Effector memory CD8-positive, alpha-beta T cell (primary cell): ENCODE results near the gene FAM53B.

Experiments used
- ATAC-seq: fragments of 150-1000 bp; cut with Tn5 transposase; replicated peaks from 2 replicates; pipeline ENCODE4 v1.10.0; 2021; ENCODE audit warnings: mild to moderate bottlenecking, moderate library complexity
- DNase-seq, 3 experiments: peaks; one replicate each; pipeline ENCODE4 v3.0.0; 2021
- H3K27ac Mint-ChIP-seq, 2 donors: one replicate each; pipeline ENCODE4 v1.8.0; 2022; ENCODE audit warnings: mild to moderate bottlenecking in 2 of 2, mixed read lengths in 2 of 2, moderate library complexity in 2 of 2
- H3K27me3 Mint-ChIP-seq, 2 donors: one replicate each; pipeline ENCODE4 v1.8.0; 2022; ENCODE audit warnings: mixed read lengths in 2 of 2
- H3K36me3 Mint-ChIP-seq: one replicate; pipeline ENCODE4 v1.8.0; 2022; ENCODE audit warnings: mild to moderate bottlenecking, moderate library complexity, mixed read lengths; ENCODE audit not compliant: insufficient read depth
- H3K4me1 Mint-ChIP-seq, 2 donors: one replicate each; pipeline ENCODE4 v1.8.0; 2022; ENCODE audit warnings: low read depth in 2 of 2, mixed read lengths in 2 of 2
- H3K4me3 Mint-ChIP-seq, 2 donors: one replicate each; pipeline ENCODE4 v1.8.0; 2022; ENCODE audit warnings: mild to moderate bottlenecking in 2 of 2, mixed read lengths in 2 of 2, moderate library complexity in 2 of 2
- H3K9me3 Mint-ChIP-seq, 2 donors: one replicate each; pipeline ENCODE4 v1.8.0; 2022; ENCODE audit warnings: mixed read lengths in 2 of 2

FAM53B gene

GRCh38 chr10:124677749-124678556 is 66.2 kb downstream of the FAM53B start:
- Mint-ChIP-seq H3K4me1 (peaks cover 77 to 86% of the 10 kb centered on the region in 2 donors), H3K4me3 (peak overlapping the region; percentile 88 to 92), H3K27me3 (no peaks in the 10 kb centered on the region), H3K36me3 (peaks cover 47% of the 10 kb centered on the region), H3K27ac (peak overlapping the region; percentile 96 to 98), H3K9me3 (no peaks in the 10 kb centered on the region)
- DNase-seq (no peak), ATAC-seq (peak; percentile 19)

DNA sequence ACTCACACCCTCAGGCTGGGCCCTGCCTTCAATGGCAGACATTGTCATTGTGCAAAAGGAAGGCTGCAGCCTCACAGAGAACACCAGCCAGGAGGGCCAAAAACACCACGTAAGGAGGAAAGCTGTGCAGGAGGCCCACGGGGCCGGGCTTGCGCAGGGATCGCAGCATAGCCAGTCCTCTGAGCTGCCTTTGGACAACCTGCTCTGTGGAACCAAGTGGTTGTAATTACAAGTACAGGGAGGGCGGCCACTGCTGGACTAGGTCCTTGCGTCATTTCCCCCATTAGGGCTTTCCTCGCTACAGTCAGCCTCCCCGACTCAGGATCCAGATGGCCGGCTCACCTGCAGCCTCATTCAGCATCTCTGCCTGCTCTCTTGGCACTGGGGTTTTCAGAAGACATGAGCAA is 66.9 kb downstream of the FAM53B start:
- no peak for DNase-seq
- peaks cover 49% of the 10 kb centered on the region for H3K36me3 Mint-ChIP-seq
- peak overlapping the region; percentile 96 to 98 for H3K27ac Mint-ChIP-seq
- peak overlapping the region; percentile 88 to 92 for H3K4me3 Mint-ChIP-seq
- H3K27me3 Mint-ChIP-seq = no peaks in the 10 kb centered on the region
- peaks cover 83 to 89% of the 10 kb centered on the region in 2 donors for H3K4me1 Mint-ChIP-seq
- H3K9me3 Mint-ChIP-seq = no peaks in the 10 kb centered on the region
- ATAC-seq = no peak

- Mint-ChIP-seq H3K27ac (peak overlapping the region; percentile 96 to 98), H3K9me3 (no peaks in the 10 kb centered on the region), H3K36me3 (peaks cover 50% of the 10 kb centered on the region), H3K4me3 (peak overlapping the region; percentile 88 to 92), H3K27me3 (no peaks in the 10 kb centered on the region), H3K4me1 (peaks cover 88 to 95% of the 10 kb centered on the region in 2 donors)
- ATAC-seq = no peak
- DNase-seq = no peak
Observed at GRCh38 chr10:124676416-124677062, 67.6 kb downstream of the FAM53B start.

DNA sequence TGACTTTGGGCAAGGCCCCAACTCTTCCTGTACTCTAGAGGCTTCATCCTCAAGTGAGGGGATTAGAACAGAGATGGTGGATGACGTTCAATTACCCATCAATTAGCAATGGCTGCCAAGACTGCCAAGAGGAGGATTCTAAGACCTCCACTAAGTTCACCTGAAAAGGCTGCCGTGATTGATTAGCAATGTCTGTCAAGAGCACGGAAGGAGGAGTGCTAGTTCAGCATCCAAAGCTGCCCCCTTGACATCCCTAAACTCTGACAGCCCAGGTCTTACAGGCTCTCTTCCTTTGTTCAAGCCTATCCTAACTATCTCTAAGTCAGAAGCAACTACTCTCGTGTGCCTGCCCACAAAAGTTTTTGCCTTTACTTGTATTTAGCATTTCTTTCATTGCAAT is 68.4 kb downstream of the FAM53B start:
- Mint-ChIP-seq H3K9me3 (no peaks in the 10 kb centered on the region), H3K27ac (peak overlapping the region; percentile 96), H3K27me3 (no peaks in the 10 kb centered on the region), H3K4me1 (peaks cover 92 to 98% of the 10 kb centered on the region in 2 donors), H3K4me3 (peak overlapping the region; percentile 54 to 88), H3K36me3 (peaks cover 50% of the 10 kb centered on the region)
- DNase-seq (no peak), ATAC-seq (no peak)

DNA sequence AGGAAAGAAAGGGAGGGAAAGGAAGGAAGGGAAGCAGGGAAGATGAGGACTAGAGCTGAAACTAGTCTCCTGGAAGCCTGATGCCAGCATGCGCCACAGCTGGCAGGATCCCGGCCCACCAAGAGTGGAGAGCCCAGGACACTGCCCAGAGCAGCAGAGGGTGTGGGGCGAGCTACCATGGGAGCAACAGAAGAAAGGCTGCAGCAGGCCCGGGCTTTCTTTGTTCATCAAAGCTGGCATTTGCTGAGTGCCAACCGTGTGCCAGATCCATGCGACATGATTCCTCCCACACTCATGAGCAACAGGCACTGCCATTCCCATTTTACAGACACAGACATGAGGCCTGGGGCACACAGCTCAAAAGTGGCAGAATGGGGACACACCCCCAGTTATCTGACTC is 68.9 kb downstream of the FAM53B start:
- Mint-ChIP-seq H3K27me3 (no peaks in the 10 kb centered on the region), H3K36me3 (peaks cover 47% of the 10 kb centered on the region), H3K4me1 (peaks cover 92 to 98% of the 10 kb centered on the region in 2 donors), H3K4me3 (peak overlapping the region; percentile 59 to 88), H3K9me3 (no peaks in the 10 kb centered on the region), H3K27ac (peak overlapping the region; percentile 96)
- no peak for ATAC-seq
- no peak for DNase-seq

DNA sequence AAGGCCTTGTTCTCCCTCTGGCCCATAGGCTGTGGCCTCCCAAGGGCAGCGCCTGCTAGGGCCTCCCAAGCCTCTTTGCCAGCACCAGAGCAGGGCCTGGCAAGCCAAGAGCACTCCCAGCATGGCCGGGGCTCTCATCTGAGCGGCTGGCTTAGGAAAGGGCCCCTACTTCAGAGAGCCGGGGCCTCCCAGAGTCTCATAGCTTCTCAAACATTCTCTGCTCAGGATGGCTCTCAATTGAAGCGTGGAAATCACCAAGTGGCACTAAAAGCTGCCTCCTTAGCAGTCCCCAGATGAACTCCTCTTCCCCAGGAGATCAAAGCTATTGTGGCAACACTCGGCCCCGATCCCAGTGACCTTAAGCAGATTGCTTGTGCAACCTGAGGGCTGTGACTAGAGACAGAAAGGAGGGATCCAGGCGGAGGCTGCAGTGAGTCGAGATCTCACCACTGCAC is 69.4 kb downstream of the FAM53B start:
- peaks cover 92 to 97% of the 10 kb centered on the region in 2 donors for H3K4me1 Mint-ChIP-seq
- no peaks in the 10 kb centered on the region for H3K9me3 Mint-ChIP-seq
- ATAC-seq = no peak
- peak overlapping the region; percentile 34 to 59 for H3K4me3 Mint-ChIP-seq
- H3K27me3 Mint-ChIP-seq = no peaks in the 10 kb centered on the region
- H3K27ac Mint-ChIP-seq = peak overlapping the region; percentile 80 to 96
- H3K36me3 Mint-ChIP-seq = peaks cover 47% of the 10 kb centered on the region
- DNase-seq = no peak

GRCh38 chr10:124672181-124672638 is 72.0 kb downstream of the FAM53B start:
- ATAC-seq = peak; percentile 12
- peak overlapping the region; percentile 81 to 83 for H3K4me3 Mint-ChIP-seq
- H3K36me3 Mint-ChIP-seq = peaks cover 39% of the 10 kb centered on the region
- H3K27me3 Mint-ChIP-seq = no peaks in the 10 kb centered on the region
- no peak for DNase-seq
- no peaks in the 10 kb centered on the region for H3K9me3 Mint-ChIP-seq
- H3K27ac Mint-ChIP-seq = peak overlapping the region; percentile 96 to 98
- H3K4me1 Mint-ChIP-seq = peaks cover 87 to 89% of the 10 kb centered on the region in 2 donors

DNA sequence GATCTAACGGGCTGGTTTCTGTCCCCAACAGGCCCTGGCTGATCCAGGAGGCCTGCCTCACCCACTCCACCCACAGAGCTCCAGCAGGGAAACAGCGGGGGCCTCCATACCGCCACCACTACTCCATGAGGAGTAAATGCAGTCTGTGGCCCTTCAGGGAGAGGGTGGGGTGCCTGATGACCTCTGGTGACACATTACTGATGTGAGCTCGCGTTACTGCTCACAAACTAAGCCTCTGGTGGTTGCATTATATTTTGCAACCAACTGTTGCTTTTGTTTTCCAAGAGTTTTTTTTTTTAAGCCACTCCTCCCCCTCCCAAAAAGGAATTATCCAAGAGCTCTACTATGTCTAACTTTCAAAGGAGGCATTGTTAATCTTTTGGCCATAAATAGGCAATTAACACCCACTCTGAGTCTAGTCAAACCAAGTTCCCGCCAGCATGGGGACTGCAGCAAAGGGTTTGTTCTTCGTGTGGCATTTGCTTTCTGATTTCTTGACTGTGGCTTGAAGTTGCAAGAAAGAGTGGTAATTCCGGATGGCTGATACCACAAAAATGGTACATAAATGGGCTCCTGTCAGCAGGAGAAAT is 72.6 kb downstream of the FAM53B start:
- no peaks in the 10 kb centered on the region for H3K9me3 Mint-ChIP-seq
- DNase-seq (no peak), ATAC-seq (peak; percentile 64)
- no peaks in the 10 kb centered on the region for H3K27me3 Mint-ChIP-seq
- H3K27ac Mint-ChIP-seq = peak overlapping the region; percentile 96 to 98
- peaks cover 85% of the 10 kb centered on the region in 2 donors for H3K4me1 Mint-ChIP-seq
- peaks cover 39% of the 10 kb centered on the region for H3K36me3 Mint-ChIP-seq
- peak overlapping the region; percentile 81 to 83 for H3K4me3 Mint-ChIP-seq

DNA sequence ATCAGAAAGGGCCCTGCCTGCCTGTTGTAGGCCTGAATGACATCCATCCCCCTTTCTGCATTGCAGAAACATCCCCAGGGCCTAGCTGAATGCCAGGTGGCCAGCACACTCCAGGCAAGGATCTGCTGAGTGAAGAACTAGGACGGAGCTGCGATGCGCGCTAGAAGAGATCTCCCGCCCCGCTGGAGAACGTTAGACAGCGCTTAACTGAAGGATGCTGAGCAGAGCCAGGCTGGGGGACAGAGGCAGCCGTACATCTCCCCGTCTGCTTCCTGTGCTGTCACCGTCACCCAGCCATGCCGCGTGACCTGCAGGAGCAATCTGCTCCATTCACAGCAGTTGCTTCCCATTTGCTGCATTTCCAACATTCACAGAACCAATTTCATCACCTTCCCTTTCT is 73.3 kb downstream of the FAM53B start:
- Mint-ChIP-seq H3K27me3 (no peaks in the 10 kb centered on the region), H3K4me1 (peaks cover 78 to 81% of the 10 kb centered on the region in 2 donors), H3K4me3 (peak overlapping the region; percentile 81 to 83), H3K9me3 (no peaks in the 10 kb centered on the region), H3K27ac (peak overlapping the region; percentile 96 to 98), H3K36me3 (peaks cover 36% of the 10 kb centered on the region)
- ATAC-seq (peak; percentile 44), DNase-seq (no peak)

- DNase-seq = no peak
- peak overlapping the region; percentile 81 to 83 for H3K4me3 Mint-ChIP-seq
- ATAC-seq = peak; percentile 32
- peaks cover 78 to 79% of the 10 kb centered on the region in 2 donors for H3K4me1 Mint-ChIP-seq
- H3K36me3 Mint-ChIP-seq = peaks cover 38% of the 10 kb centered on the region
- H3K27me3 Mint-ChIP-seq = no peaks in the 10 kb centered on the region
- no peaks in the 10 kb centered on the region for H3K9me3 Mint-ChIP-seq
- peak overlapping the region; percentile 96 to 98 for H3K27ac Mint-ChIP-seq
Observed at GRCh38 chr10:124669824-124670654, 74.1 kb downstream of the FAM53B start.

DNA sequence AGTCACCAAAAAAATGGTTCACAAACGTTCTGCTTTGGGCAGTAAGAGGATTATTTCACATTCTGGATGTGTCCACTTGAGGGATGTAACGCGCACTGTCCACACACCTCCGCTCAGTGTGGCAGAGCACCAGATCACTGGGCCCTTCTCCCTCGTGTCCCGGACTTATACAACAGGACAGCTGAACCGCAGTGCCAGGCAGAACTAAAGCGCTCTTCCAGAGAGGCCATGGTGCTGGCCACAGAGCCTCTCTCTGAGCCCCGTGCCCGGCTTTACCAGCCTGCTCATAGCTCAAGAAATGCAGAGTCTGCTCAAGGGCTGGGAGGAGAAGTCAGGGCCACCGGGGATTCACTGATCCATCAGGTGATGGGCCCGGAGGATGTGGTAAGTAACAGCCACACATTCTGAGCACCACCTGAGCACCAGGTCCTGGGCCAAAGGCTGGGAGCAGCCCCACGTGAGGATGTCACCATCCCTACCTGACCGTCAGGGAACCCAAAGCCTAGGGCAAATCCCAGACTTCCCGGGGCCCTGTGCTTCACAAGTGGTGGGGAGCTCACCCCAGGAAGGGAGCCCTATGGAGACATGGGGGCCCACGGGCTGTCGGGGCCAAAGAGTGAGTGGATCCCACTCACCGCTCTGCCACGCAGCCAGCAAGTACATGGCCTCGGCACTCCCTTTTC is 74.9 kb downstream of the FAM53B start:
- no peak for ATAC-seq
- no peak for DNase-seq
- no peaks in the 10 kb centered on the region for H3K27me3 Mint-ChIP-seq

DNA sequence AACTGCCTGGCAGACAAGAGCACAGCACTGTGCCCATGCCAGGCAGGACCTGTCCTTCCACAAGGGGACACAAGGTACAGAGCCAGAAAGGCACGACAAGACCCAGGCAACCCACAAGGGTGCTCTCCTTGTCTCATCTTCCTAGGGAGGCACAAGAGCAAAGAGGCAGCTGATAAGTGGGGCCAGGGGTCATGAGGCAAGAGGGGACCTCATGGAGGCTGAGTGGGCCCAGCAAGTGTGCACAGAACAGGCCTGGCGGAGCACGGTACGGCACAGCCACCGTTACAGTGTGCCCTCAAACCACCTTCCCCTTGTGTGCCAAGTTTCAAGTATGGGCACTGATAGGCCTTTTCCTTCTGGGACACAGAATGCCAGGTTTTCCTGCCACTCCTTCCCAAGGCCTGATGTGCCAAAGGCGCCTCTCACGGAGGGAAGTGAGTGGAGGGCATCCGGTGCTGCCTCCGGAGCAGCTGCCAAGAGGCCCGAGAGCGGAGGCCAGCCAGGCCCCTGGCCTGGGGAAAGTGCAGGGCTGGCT is 75.6 kb downstream of the FAM53B start:
- peak overlapping the region; percentile 46 for H3K4me3 Mint-ChIP-seq
- no peaks in the 10 kb centered on the region for H3K9me3 Mint-ChIP-seq
- H3K27me3 Mint-ChIP-seq = no peaks in the 10 kb centered on the region

More for the DNA sequence above, 74.9 kb downstream of the FAM53B start:
- Mint-ChIP-seq H3K36me3 (peaks cover 40% of the 10 kb centered on the region), H3K9me3 (no peaks in the 10 kb centered on the region), H3K4me1 (peaks cover 76 to 77% of the 10 kb centered on the region in 2 donors), H3K27ac (peak overlapping the region; percentile 96 to 98), H3K4me3 (peak overlapping the region; percentile 81 to 83)

More for the DNA sequence above, 75.6 kb downstream of the FAM53B start:
- H3K36me3 Mint-ChIP-seq = peaks cover 36% of the 10 kb centered on the region
- DNase-seq (no peak), ATAC-seq (no peak)
- H3K27ac Mint-ChIP-seq = peak overlapping the region; percentile 96 to 98
- peaks cover 69 to 75% of the 10 kb centered on the region in 2 donors for H3K4me1 Mint-ChIP-seq
